DOHH2 (cell line): ENCODE results near the gene CAPZA3.

Experiments used
- CTCF ChIP-seq: fragments of 200-600 bp; sonication (generic); IDR thresholded peaks from one replicate; pipeline ENCODE4 v1.5.1; 2014; ENCODE audit warnings: antibody characterized with exemption, mild to moderate bottlenecking, low read depth, low read length; ENCODE audit not compliant: poor library complexity, severe bottlenecking
- EZH2phosphoT487 ChIP-seq: fragments of 200-600 bp; sonication (generic); IDR thresholded peaks from 2 replicates; pipeline ENCODE4 v1.6.1; 2017; ENCODE audit warnings: borderline replicate concordance, mild to moderate bottlenecking, antibody characterized with exemption, low read length, moderate library complexity, mixed read lengths

GRCh38 chr12:18703321-18703720 is 34.6 kb upstream of the CAPZA3 start:
- TF ChIP-seq CTCF (no peak), EZH2phosphoT487 (no peak)
